ENCODE data around the gene TRIM14.
"Not testable (repeated sequence)": the region's sequence is repeated elsewhere in the genome, so short reads cannot be mapped to it uniquely, and the experiment has no call there.

Gene TRIM14

DNA sequence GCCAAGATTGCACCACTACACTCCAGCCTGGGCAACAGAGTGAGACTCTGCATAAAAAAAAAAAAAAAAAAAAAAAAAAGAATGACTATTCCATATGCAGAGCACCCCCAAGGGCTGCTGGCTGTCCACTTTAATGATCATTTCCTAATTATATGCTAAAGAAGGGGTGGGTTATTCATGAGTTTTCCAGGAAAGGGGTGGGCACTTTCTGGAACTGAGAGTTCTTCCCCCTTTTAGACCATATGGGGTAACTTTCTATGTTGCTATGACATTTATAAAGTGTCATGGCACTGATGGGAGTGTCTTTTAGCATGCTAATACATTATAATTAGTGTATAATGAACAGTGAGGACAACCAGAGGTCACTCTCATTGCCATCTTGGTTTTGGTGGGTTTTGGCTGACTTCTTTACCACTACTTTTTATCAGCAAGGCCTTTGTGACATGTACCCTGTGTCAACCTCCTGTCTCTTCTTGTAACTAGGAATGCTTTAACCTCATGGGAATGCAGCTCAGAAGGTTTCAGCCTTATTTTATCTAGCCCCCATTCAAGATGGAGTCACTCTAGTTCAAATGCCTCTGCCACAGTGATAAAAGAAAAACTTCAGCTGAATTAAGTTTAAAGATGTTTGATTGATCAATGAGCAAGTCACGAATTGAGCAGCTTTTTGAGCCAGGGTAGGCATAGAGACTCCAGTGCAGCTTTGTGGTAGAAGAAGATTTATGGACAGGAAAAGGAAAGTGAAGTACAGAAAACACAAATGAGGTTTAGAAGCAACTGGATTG is 69.5 kb downstream of the TRIM14 start:
- DNase-seq (ENCODE audit: low spot score): no peak

DNA sequence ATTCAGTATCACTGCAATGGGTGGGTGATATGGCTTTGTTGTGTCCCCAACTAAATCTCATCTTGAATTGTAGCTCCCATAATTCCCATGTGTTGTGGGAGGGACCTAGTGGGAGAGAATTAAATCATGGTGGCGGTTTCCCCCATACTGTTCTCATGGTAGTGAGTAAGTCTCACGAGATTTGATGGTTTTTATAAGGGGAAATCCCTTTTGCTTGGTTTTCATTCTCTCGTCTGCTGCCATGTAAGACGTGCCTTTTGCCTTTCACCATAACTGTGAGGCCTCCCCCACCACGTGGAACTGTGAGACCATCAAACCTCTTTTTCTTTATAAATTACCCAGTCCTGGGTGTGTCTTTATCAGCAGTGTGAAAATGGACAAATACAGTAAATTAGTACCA is 72.0 kb downstream of the TRIM14 start:
- DNase-seq (ENCODE audit: low spot score): no peak

DNA sequence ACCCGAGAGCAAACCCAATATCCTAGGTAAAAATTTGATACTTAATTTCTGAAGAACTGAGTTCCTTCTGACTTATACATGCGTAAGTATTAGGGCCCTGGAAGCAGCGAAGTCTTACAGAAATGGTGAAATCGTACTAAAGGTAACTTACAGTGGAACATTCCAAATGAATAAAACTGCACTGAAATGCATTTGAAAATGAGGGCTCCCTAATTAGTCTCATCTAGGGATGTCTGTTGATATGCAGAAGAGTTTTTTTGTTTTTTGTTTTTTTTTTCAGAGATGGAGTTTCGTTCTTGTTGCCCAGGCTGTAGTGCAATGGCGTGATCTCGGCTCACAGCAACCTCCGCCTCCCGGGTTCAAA is 72.9 kb downstream of the TRIM14 start:
- no peak for DNase-seq (ENCODE audit: low spot score)

DNA sequence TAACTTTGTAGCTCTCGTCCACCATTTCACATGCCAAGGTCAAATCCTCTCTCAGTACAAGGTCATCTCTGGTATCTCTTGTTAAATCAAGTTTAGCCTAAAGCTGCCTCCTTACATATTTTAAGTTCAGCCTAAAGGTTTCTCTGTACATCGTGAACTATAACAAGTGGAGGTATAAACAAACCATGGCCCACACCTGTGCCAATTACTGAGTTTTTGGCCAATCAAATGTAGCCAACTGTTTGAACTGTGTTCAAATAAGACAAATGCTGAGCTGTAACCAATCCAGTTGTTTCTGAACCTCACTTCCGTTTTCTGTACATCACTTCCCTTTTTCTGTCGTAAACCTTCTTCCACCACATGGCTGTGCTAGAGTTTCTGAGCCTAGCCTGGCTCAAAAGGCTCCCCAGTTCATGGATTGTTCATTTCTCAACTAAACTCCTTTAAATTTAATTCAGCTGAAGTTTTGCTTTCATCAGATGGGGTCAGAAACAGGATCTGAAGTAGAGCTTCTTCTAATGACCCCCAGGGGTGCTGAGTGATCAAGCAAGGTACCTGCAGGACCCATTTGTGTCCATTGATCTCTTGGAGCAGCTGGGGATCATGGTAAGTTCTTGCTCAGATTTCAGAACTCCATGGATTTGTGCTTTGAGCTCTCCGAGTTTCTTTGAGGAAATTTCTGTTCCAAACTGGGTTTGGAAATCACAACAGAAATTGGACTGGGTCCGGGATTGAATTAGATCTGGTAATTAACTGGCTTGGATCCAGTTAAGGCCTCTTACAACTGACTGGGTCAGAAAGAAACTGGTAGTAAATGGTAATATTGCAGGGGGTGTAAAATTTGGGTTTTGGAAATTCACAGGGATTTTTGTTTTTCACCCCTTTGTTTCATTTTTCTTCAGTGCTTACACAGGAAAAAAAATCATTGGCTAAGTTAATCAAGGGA is 73.5 kb downstream of the TRIM14 start:
- no peak for DNase-seq (ENCODE audit: low spot score)

DNA sequence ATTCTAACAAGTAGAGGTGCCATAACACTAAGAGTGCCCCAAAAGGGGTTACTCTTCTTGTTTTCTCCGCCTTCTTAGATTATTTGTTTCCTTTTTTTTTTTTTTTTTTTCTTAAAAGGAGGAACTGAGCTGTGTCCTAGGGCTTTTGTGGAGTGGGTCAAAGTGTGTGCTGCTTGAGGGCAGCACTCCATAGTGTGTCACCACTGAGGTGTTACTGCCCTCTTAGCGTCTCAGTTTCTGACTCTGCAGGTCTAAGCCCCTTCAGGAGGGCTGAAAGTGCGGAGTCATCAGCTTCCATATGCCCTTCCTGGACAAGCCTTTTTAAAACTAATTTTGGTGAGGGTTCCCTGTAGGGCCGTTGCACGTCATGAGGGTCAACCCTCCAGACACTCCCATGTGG is 75.1 kb downstream of the TRIM14 start:
- DNase-seq (ENCODE audit: low spot score): no peak

DNA sequence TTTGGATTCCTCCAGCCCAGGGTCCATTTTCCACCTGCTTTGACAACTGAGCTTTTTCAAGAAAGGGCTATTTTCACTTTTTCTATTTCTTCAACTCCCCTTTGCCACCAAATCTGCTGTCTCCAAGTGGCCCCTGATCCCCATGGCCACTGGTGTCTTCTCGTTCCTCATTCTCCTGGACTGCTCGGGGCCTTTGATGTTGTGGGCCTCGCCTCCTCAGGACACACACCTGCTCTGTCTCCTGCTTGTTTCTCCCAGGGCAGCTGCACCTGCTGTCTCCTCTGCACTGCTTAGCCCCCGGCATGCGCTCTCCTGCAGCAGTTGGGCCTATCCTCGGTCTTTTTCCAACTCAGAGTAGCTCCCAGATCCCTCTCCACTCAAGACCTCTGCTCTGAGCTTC is 78.8 kb downstream of the TRIM14 start:
- no peak for DNase-seq (ENCODE audit: low spot score)

DNA sequence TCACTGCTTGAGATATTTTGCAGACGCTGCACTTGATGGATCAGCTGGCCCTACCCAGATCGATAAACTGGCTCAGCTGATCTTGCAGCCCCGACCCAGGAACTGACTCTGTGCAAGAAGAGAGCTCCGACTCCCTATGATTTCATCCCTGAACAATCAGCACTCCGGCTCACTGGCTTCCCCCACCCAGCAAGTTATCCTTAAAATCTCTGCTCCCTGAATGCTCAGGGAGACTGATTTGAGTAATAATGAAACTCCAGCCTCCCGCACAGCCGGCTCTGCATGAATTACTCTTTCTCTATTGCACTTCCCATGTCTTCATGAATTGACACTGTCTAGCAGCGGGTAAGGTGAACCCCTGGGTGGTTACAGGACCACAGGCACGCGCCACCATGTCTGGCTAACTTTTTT is 79.4 kb downstream of the TRIM14 start:
- DNase-seq (ENCODE audit: low spot score): no peak

DNA sequence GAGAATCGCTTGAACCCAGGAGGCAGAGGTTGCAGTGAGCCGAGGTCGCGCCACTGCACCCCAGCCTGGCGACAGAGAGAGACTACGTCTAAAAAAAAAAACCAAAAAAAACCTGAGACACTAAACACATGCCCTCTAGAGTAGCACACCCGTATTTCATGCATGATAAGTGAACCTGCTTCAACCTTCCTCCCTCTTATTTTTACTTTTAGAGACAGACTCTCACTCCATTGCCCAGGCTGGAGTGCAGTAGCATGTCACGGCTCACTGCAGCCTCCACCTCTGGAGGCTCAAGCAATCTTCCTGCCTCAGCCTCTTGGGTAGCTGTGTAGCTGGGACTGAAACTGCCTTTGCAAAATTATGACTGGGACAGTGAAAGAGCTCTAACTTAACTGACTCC is 80.1 kb downstream of the TRIM14 start:
- DNase-seq (ENCODE audit: low spot score): no peak

DNA sequence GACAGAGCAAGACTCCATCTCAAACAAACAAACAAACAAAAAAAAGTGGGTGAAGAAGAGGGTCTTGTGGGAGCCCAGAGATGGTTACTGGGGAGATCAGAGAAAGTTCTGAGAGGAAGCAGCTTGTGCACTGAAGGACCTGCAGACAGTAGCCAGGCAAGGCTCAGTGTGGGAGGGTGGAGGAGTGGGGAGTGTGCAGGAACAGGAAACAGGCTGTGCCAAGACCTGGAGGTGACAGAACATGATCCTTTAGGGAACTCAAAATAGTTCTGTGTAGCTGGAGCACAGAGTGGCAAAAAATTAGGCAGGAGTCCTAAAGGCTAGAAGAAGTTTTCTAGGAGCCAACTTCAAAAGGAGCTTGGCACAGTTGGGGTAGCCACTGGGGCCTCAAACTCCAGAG is 81.7 kb downstream of the TRIM14 start:
- no peak for DNase-seq (ENCODE audit: low spot score)

DNA sequence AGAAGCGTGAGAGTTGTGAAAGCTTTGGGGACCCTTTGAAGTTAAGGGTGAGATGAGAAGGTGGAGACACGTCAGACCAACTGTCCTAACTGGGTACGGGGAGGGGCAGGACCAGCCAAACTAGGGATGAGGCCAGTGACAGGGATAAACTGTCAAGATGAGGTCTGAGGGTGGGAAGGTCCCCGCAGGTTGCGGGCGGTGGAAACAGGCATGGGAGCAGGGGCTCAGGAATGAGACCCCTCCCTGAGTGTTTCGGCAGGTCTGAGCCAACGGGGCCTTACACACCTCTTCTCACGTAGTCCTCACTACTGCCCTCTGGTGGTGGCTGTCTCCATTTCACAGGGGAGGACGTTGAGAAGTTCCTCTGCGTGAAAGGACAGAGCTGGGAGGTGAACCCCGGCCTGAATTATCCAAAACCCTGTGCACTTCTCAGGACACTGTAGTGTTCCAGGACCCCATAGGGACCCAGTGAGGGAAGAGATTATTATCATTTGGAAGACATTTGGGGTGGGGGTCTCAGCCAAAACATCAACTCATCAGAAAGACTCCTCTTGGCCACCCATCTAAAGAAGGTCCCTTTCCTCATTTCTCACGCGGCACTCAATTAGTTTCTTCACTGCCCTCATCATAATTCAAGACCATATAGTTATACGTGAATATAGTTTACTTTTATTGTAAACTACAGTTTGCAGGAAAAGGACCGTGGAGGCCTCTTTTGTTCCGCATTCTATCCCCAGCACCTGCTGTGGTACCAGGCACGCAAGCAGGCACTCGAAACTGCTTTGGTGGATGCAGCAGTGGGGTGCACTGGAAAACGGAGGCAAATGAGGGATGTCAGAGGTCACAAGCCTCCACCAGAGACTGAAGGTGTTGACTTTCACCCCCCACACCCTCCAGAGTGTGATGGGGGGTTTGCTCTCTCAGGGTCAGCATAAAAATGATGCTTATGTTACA is 84.2 kb downstream of the TRIM14 start:
- DNase-seq (ENCODE audit: low spot score): peak; percentile 88

DNA sequence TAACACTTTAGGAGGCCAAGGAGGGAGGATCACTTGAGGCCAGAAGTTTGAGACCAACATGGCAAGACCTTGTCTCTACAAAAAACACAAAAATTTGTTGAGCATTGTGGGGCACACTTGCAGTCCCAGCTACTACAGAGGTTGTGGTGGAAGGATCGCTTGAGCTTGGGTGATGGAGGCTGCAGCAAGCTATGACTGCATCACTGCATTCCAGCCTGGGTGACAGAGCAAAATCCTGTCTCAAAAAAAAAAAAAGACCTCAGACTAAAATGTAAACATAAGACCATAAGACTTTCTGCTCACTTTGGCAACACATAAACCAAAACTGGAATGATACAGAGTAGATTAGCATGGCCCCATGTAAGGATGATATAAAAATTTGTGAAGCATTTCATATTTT is 87.1 kb downstream of the TRIM14 start:
- no peak for DNase-seq (ENCODE audit: low spot score)

DNA sequence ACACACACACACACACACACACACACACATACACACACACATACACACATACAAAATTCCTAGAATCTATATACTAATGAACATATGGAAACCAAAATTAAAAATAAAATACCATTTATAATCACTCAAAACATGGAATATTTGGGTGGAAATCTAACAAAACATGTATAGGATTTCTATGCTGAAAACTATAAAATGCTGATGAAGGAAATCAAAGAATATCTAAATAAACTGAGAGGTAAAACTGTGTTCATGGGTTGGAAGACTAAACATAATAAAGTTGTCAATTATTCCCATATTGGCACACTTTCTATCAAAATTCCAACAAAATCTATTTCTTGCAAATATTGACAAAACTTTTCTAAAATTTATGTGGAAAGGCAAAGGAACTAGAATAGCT is 87.9 kb downstream of the TRIM14 start:
- DNase-seq (ENCODE audit: low spot score): no peak

DNA sequence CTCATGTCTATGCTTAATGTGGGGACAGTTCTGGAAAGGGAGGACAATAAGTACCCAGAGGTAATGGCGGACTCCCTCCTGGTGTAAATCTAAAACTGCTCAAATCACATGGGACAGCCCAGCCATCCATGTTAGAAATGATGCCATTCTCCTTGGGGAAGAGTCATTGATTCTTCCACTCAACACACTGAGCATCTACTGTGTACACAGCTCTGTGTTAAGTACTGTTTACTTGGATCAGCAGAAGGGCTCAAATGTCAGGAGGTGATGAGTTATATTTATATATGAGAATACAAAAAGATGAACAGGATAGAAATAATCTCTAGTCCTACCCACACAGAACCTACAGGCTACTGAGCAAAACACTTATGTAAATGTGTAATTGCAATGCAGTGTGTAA is 94.3 kb downstream of the TRIM14 start:
- DNase-seq (ENCODE audit: low spot score): no peak

DNA sequence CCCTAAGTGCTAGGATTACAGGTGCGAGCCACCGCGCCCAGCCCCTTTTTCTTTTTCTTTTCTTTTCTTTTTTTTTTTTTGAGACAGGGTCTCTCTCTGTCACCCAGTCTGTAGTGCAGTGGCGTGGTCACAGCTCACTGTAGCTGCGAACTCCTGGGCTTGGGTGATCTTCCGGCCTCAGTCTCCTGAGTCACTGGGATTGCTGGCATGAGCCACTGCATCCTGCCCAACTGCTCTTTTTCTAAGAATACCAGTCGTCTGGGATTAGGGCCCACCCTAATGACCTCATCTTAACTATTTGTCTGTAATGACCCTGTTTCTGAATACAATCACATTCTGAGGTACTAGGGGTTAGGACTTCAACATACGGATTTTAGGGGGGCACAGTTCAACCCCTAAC is 96.6 kb downstream of the TRIM14 start:
- DNase-seq (ENCODE audit: low spot score): no peak

DNA sequence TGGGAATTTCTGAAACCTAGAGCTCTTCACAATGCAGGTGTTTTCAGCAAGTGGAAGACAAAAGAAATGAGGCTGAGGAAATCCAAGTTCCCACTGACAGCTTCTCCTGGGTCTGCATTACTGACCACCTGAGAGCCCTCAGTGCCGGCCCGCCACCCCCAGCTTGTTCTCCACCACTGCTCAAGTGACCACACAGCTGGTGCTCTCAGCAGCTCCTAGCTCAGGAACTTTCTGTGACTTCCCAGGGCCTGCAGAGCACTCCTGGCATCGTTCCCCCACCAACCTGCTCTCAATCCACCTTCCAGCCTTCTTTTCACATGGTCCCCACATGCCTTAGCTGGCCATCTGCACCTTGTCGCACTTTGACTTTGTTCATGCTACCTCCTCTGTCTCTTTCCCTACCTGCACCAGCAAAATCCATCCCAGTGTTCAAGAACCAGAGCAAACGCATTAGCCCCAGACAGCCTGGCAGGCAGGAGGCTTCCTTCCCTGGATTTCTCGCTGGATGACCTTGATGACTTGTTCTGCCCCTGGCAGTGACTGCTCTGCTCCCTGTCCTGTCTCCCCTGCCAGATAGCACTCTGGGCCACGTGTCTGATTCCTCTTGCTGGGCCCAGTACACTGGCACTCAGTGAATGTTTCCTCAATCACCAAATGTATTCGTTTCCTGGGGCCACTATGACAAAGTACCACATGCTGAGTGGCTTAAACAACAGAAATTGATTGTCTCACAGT is 97.5 kb downstream of the TRIM14 start:
- no peak for DNase-seq (ENCODE audit: low spot score)

DNA sequence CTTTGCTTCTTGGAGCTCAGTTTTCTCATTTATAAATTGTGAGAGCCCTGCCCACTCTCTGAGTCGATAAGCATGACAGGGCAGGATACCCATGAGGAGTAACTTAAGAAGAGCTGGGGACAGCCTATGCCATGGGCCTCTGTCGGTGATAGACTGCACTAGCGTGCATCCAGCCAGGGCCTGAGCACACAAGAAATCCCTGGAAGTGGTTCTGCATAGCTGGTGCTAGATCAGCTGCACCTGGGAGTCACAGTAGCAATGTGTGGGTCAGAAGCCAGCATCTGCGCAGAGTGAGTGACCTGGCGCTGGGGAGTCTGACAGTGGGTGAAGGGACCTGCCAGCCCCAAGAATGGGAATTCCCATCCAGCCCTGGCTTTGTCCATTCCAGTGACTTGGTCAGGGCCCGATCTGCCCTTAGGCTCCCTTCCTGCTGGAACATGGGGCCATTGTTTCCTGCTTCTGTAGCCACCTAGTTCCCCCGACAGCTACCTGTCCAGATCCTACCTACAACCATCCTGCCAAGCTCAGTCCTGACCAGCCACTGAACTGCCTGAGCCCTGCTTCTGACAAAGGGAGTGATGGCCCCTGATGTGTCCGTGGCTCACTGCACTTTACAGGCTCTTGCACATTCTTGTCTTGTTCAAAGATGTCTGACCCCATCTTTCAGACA is 98.4 kb downstream of the TRIM14 start:
- DNase-seq (ENCODE audit: low spot score): no peak

DNA sequence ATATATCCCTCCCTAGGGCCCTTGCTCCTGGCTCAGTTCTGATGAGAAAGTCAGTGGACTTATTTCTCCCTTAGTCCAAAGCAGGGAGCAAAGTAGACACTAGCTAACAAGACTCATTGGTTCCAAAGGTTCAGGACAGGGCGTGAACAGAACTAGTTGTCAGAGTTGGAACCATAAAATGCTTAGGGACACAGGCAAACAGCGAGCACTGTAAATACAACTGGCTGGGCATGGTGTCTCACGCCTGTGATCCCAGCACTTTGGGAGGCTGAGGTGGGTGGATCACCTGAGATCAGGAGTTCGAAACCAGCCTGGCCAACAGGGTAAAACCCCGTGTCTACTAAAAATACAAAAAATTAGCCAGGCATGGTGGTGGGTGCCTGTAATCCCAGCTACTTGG is 99.2 kb downstream of the TRIM14 start:
- not testable (repeated sequence) for DNase-seq (ENCODE audit: low spot score)

All from cerebellar cortex (tissue), 1 donor.